Measurements from ENCODE around the gene MC4R. TPM values are rescaled to one million over a fixed set of nuclear protein-coding genes. Genes with fewer than 3 reads are reported as not detected.

The MC4R gene
- total and polyA plus RNA-seq, 2 experiments from 2014 or later: 0.14 to 0.32 TPM

GRCh38 chr18:60401346-60401745, 28.8 kb upstream of the MC4R start:
- H3K9me2 ChIP-seq (ENCODE audit: insufficient read depth): no peaks in the 10 kb centered on the region
- H3K4me1 ChIP-seq (ENCODE audit: insufficient read depth): no peaks in the 10 kb centered on the region
- no peaks in the 10 kb centered on the region for H3F3A ChIP-seq (ENCODE audit: insufficient read depth)
- no peaks in the 10 kb centered on the region for H3K27me3 ChIP-seq (replicated peaks; ENCODE audit: insufficient read depth)
- H3K79me2 ChIP-seq (ENCODE audit: insufficient read depth): no peaks in the 10 kb centered on the region
- no peak overlapping the region for H3K4me3 ChIP-seq
- H3K4me2 ChIP-seq (ENCODE audit: unreplicated experiment): no peak overlapping the region
- H3K9me3 ChIP-seq (ENCODE audit: low read depth): no peaks in the 10 kb centered on the region
- no peaks in the 10 kb centered on the region for H3K36me3 ChIP-seq (ENCODE audit: low read depth)
- TF ChIP-seq EZH2phosphoT487 (IDR thresholded peaks at IDR 0.05; ENCODE audit: insufficient read depth, low read depth): no peak
- TF ChIP-seq EZH2 (IDR thresholded peaks at IDR 0.05; ENCODE audit: insufficient read depth, poor library complexity, severe bottlenecking): no peak
- DNase-seq: no peak
- no peaks in the 10 kb centered on the region for H4K20me1 ChIP-seq (ENCODE audit: insufficient read depth)
- no peak overlapping the region for H2AFZ ChIP-seq
- H3K27ac ChIP-seq: no peak overlapping the region
- H3K9ac ChIP-seq: no peak overlapping the region
- in situ Hi-C loops (cut with MboI): loop anchor here (25.0 kb wide), 1 partner anchor 389 kb away; no protein-coding TSS in a partner anchor

GRCh38 chr18:60391571-60392226, 19.1 kb upstream of the MC4R start:
- Histone ChIP-seq H3K27me3 (replicated peaks; ENCODE audit: insufficient read depth) (no peaks in the 10 kb centered on the region), H3K36me3 (ENCODE audit: low read depth) (no peaks in the 10 kb centered on the region), H3K4me1 (ENCODE audit: insufficient read depth) (peaks cover 26% of the 10 kb centered on the region), H4K20me1 (ENCODE audit: insufficient read depth) (no peaks in the 10 kb centered on the region), H3K4me3 (no peak overlapping the region), H3K9ac (no peak overlapping the region), H3F3A (ENCODE audit: insufficient read depth) (peaks cover 14% of the 10 kb centered on the region; the same call in 1 of the 2 replicates), H3K9me2 (ENCODE audit: insufficient read depth) (no peaks in the 10 kb centered on the region; the same call in 1 of the 2 replicates), H3K4me2 (ENCODE audit: unreplicated experiment) (peak overlapping the region; percentile 40), H3K9me3 (ENCODE audit: low read depth) (no peaks in the 10 kb centered on the region), H3K27ac (no peak overlapping the region), H3K79me2 (ENCODE audit: insufficient read depth) (no peaks in the 10 kb centered on the region), H2AFZ (no peak overlapping the region)
- TF ChIP-seq EZH2phosphoT487 (IDR thresholded peaks at IDR 0.05; ENCODE audit: insufficient read depth, low read depth) (0 out of 2 replicates have a peak, but pooled peaks have one; percentile 83), EZH2 (IDR thresholded peaks at IDR 0.05; ENCODE audit: insufficient read depth, poor library complexity, severe bottlenecking) (no peak)
- WGBS, 2 experiments (ENCODE audit: low coverage in 1 of 2, low lambda C conversion rate in 2 of 2, missing lambda C conversion rate in 2 of 2): 32 to 41% methylated on average over 4 of the region's 4 CpGs
- in situ Hi-C loops (cut with MboI): no loop called here
- peak; percentile 74 for DNase-seq

GRCh38 chr18:60389314-60389713, 16.7 kb upstream of the MC4R start:
- in situ Hi-C loops (cut with MboI): no loop called here
- H4K20me1 ChIP-seq (ENCODE audit: insufficient read depth): no peaks in the 10 kb centered on the region
- peaks cover 26% of the 10 kb centered on the region for H3K4me1 ChIP-seq (ENCODE audit: insufficient read depth)
- no peak overlapping the region for H3K9ac ChIP-seq
- no peaks in the 10 kb centered on the region for H3K27me3 ChIP-seq (replicated peaks; ENCODE audit: insufficient read depth)
- H3K9me2 ChIP-seq (ENCODE audit: insufficient read depth): no peaks in the 10 kb centered on the region; the same call in 1 of the 2 replicates
- no peak overlapping the region for H3K27ac ChIP-seq
- peaks cover 14% of the 10 kb centered on the region; the same call in 1 of the 2 replicates for H3F3A ChIP-seq (ENCODE audit: insufficient read depth)
- H3K79me2 ChIP-seq (ENCODE audit: insufficient read depth): no peaks in the 10 kb centered on the region
- H2AFZ ChIP-seq: no peak overlapping the region
- TF ChIP-seq EZH2phosphoT487 (IDR thresholded peaks at IDR 0.05; ENCODE audit: insufficient read depth, low read depth): no peak
- no peak for TF ChIP-seq EZH2 (IDR thresholded peaks at IDR 0.05; ENCODE audit: insufficient read depth, poor library complexity, severe bottlenecking)
- no peaks in the 10 kb centered on the region for H3K9me3 ChIP-seq (ENCODE audit: low read depth)
- no peak overlapping the region for H3K4me3 ChIP-seq
- no peaks in the 10 kb centered on the region for H3K36me3 ChIP-seq (ENCODE audit: low read depth)
- peak overlapping the region; percentile 13 for H3K4me2 ChIP-seq (ENCODE audit: unreplicated experiment)
- DNase-seq: no peak
- WGBS, 2 experiments (ENCODE audit: low coverage in 1 of 2, low lambda C conversion rate in 2 of 2, missing lambda C conversion rate in 2 of 2): 0 to 4% methylated on average over 1 of the region's 1 CpG

GRCh38 chr18:60385693-60386092, 13.1 kb upstream of the MC4R start:
- H3K79me2 ChIP-seq (ENCODE audit: insufficient read depth): no peaks in the 10 kb centered on the region
- no peak overlapping the region for H3K27ac ChIP-seq
- H3F3A ChIP-seq (ENCODE audit: insufficient read depth): no peaks in the 10 kb centered on the region
- WGBS, 2 experiments (ENCODE audit: low coverage in 1 of 2, low lambda C conversion rate in 2 of 2, missing lambda C conversion rate in 2 of 2): 84 to 92% methylated on average over 5 of the region's 5 CpGs
- H3K36me3 ChIP-seq (ENCODE audit: low read depth): no peaks in the 10 kb centered on the region
- no peak for DNase-seq
- no peaks in the 10 kb centered on the region for H3K27me3 ChIP-seq (replicated peaks; ENCODE audit: insufficient read depth)
- peaks cover 13% of the 10 kb centered on the region; the same call in 1 of the 2 replicates for H3K4me1 ChIP-seq (ENCODE audit: insufficient read depth)
- H3K4me3 ChIP-seq: no peak overlapping the region
- no peak overlapping the region for H3K4me2 ChIP-seq (ENCODE audit: unreplicated experiment)
- no peaks in the 10 kb centered on the region for H4K20me1 ChIP-seq (ENCODE audit: insufficient read depth)
- no peak overlapping the region for H3K9ac ChIP-seq
- no peak overlapping the region for H2AFZ ChIP-seq
- in situ Hi-C loops (cut with MboI): no loop called here
- H3K9me3 ChIP-seq (ENCODE audit: low read depth): no peaks in the 10 kb centered on the region
- no peaks in the 10 kb centered on the region for H3K9me2 ChIP-seq (ENCODE audit: insufficient read depth)
- TF ChIP-seq EZH2 (IDR thresholded peaks at IDR 0.05; ENCODE audit: insufficient read depth, poor library complexity, severe bottlenecking) (no peak), EZH2phosphoT487 (IDR thresholded peaks at IDR 0.05; ENCODE audit: insufficient read depth, low read depth) (no peak)

All from GM23248 (cell line).